ENCODE results near the gene SYNE2. TPM values are rescaled to one million over a fixed set of nuclear protein-coding genes. Genes with fewer than 3 reads are reported as not detected.

The SYNE2 gene
- total and polyA plus RNA-seq, 2 donors (not counting 3 experiments of a cell fraction or from before 2014, with no cell fraction given): 16.0 to 53.7 TPM

DNA sequence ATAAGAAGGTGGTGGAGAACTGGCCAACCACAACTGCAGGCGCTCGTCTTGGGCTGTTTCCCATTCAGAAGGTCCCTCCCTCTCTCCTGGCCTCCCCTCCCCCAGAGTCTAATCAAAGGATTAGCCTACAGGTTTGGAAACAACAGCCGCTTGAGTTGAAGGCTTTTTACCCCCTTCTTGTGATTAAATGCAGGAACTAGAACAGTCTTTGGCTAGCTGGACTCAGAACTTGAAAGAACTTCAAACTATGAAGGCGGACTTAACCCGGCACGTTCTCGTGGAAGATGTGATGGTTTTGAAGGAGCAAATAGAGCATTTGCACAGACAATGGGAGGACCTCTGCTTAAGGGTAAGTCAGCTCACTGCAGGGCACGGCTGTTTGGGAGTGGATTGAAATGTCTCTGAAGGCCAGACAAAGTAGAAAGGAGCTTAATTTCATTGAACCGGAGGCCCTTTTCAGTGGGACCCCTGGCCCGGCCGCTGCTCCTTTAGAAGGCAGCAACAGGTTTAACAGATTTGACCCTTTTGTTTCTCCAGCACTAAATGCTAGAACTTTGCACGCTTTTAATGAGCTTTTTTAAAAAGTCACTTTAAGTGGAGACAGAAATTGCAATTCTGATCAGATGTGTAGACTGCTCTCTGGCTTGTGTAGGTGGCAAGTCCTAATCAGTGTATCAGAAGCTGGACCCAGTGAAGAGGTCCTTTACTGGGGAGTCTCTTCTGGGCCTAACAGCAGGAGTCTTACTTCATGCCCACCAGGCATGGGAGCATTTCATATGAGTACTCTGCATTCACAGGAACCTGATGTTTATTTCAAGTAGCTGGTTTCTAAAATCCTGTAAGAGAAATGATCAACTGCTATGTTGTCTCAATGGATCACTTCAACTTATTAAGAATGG lies 333.7 kb downstream of the SYNE2 start:
- CTCF ChIA-PET: interaction anchor here (1.2 to 2.0 kb wide), 4 partner anchors 10 to 117 kb away, joined by 4 to 7 read pairs (median 6); no protein-coding TSS in a partner anchor

DNA sequence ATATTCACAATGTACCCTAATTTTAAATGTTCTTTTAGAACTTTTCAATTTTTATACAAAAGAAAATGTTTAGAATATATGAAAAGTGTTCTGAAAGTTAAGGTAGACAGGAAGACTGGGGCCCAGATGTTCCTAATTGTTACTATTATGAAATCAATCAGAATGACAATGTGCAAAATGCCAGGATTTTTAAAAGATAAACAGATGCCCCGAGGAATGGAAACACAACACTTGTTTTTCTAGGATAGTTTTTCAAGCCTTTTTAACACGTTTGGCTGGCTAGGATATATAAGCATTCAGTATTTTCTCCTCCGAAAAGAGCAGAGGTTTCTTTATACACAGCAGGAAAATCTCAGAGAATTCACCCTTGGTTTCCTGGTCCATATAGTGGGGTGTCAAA lies 334.5 kb downstream of the SYNE2 start:
- Histone ChIP-seq H3K27me3 (ENCODE audit: control insufficient read depth in 2 of 2, insufficient read depth in 2 of 2, low read length in 2 of 2) (no peaks in the 10 kb centered on the region), H3K36me3 (ENCODE audit: control insufficient read depth in 2 of 2, extremely low read depth in 1 of 2, insufficient read depth in 2 of 2, low read length in 2 of 2) (peaks cover 0 to 3% of the 10 kb centered on the region in 2 experiments), H3K9ac (replicated peaks; ENCODE audit: extremely low read depth, insufficient read depth, low read length) (no peak overlapping the region), H3K9me3 (replicated peaks; ENCODE audit: control insufficient read depth, insufficient read depth, low read length) (no peaks in the 10 kb centered on the region), H3K79me2 (ENCODE audit: control insufficient read depth, insufficient read depth, low read length) (no peaks in the 10 kb centered on the region), H3K4me3 (replicated peaks in 1 of 3; ENCODE audit: insufficient read depth in 1 of 3, low read depth in 1 of 3, low read length in 3 of 3) (no peak overlapping the region), H4K20me1 (replicated peaks; ENCODE audit: control insufficient read depth, extremely low read depth, insufficient read depth, low read length) (no peaks in the 10 kb centered on the region), H3K4me2 (ENCODE audit: insufficient read depth, low read length) (no peak overlapping the region), H2AFZ (ENCODE audit: low read depth, low read length) (no peak overlapping the region), H3K9me1 (replicated peaks; ENCODE audit: control insufficient read depth, extremely low read depth, insufficient read depth, low read length) (no peaks in the 10 kb centered on the region), H3K4me1 (ENCODE audit: control insufficient read depth, extremely low read depth, insufficient read depth, low read length) (no peaks in the 10 kb centered on the region), H3K27ac (ENCODE audit: insufficient read depth, low read depth, low read length) (no peak overlapping the region)
- BruUV-seq (replicated peaks): no TSS peak
- DNase-seq (ENCODE audit: low read depth, low spot score): no peak
- intact Hi-C loops (cut with micrococcal nuclease) (no loop called here), dilution Hi-C loops (cut with MboI; ENCODE audit: extremely low pct_ligation_motif_present, low sequenced_read_pairs) (no loop called here)
- FAIRE-seq: no peak
- TF ChIP-seq GATA2 (IDR thresholded peaks at IDR 0.05; ENCODE audit: insufficient read depth, insufficient read length, low read depth, low read length) (no peak), EZH2 (IDR thresholded peaks at IDR 0.05; ENCODE audit: borderline replicate concordance, low read depth, low read length, severe bottlenecking) (no peak), FOS (IDR thresholded peaks at IDR 0.05; ENCODE audit: borderline replicate concordance, insufficient read depth, low read length) (no peak), MYC (IDR thresholded peaks at IDR 0.05; ENCODE audit: low read depth, low read length) (no peak), POLR2A (IDR thresholded peaks at IDR 0.05; ENCODE audit: low read depth, low read length) (no peak), POLR2AphosphoS5 (IDR thresholded peaks at IDR 0.05; ENCODE audit: insufficient read depth, low read depth, low read length) (no peak), JUN (IDR thresholded peaks at IDR 0.05; ENCODE audit: borderline replicate concordance, insufficient read depth, insufficient read length, low read depth) (no peak)
- TF ChIP-seq, protein P1, sequence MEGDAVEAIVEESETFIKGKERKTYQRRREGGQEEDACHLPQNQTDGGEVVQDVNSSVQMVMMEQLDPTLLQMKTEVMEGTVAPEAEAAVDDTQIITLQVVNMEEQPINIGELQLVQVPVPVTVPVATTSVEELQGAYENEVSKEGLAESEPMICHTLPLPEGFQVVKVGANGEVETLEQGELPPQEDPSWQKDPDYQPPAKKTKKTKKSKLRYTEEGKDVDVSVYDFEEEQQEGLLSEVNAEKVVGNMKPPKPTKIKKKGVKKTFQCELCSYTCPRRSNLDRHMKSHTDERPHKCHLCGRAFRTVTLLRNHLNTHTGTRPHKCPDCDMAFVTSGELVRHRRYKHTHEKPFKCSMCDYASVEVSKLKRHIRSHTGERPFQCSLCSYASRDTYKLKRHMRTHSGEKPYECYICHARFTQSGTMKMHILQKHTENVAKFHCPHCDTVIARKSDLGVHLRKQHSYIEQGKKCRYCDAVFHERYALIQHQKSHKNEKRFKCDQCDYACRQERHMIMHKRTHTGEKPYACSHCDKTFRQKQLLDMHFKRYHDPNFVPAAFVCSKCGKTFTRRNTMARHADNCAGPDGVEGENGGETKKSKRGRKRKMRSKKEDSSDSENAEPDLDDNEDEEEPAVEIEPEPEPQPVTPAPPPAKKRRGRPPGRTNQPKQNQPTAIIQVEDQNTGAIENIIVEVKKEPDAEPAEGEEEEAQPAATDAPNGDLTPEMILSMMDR (IDR thresholded peaks at IDR 0.05; ENCODE audit: extremely low read depth in 1 of 2, insufficient read depth in 1 of 2, low read depth in 1 of 2, low read length in 2 of 2): no peak
- TF ChIP-seq, protein P2, sequence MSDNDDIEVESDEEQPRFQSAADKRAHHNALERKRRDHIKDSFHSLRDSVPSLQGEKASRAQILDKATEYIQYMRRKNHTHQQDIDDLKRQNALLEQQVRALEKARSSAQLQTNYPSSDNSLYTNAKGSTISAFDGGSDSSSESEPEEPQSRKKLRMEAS (IDR thresholded peaks at IDR 0.05; ENCODE audit: insufficient read depth, insufficient read length): no peak
- ChIA-PET CTCF (interaction anchor here (1.5 to 1.8 kb wide), 2 partner anchors 9 to 116 kb away, joined by 4 to 5 read pairs; no protein-coding TSS in a partner anchor), POLR2A (no interaction called here)

More for the DNA sequence above, 333.7 kb downstream of the SYNE2 start:
- dilution Hi-C loops (cut with MboI; ENCODE audit: extremely low pct_ligation_motif_present, low sequenced_read_pairs) (no loop called here), intact Hi-C loops (cut with micrococcal nuclease) (no loop called here)
- Histone ChIP-seq H4K20me1 (replicated peaks; ENCODE audit: control insufficient read depth, extremely low read depth, insufficient read depth, low read length) (no peaks in the 10 kb centered on the region), H3K9me1 (replicated peaks; ENCODE audit: control insufficient read depth, extremely low read depth, insufficient read depth, low read length) (no peaks in the 10 kb centered on the region), H2AFZ (ENCODE audit: low read depth, low read length) (no peak overlapping the region), H3K79me2 (ENCODE audit: control insufficient read depth, insufficient read depth, low read length) (no peaks in the 10 kb centered on the region), H3K27ac (ENCODE audit: insufficient read depth, low read depth, low read length) (no peak overlapping the region), H3K4me3 (replicated peaks in 1 of 3; ENCODE audit: insufficient read depth in 1 of 3, low read depth in 1 of 3, low read length in 3 of 3) (no peak overlapping the region), H3K4me1 (ENCODE audit: control insufficient read depth, extremely low read depth, insufficient read depth, low read length) (no peaks in the 10 kb centered on the region), H3K27me3 (ENCODE audit: control insufficient read depth in 2 of 2, insufficient read depth in 2 of 2, low read length in 2 of 2) (no peaks in the 10 kb centered on the region), H3K9ac (replicated peaks; ENCODE audit: extremely low read depth, insufficient read depth, low read length) (no peak overlapping the region), H3K4me2 (ENCODE audit: insufficient read depth, low read length) (no peak overlapping the region), H3K36me3 (ENCODE audit: control insufficient read depth in 2 of 2, extremely low read depth in 1 of 2, insufficient read depth in 2 of 2, low read length in 2 of 2) (peaks cover 0 to 3% of the 10 kb centered on the region in 2 experiments), H3K9me3 (replicated peaks; ENCODE audit: control insufficient read depth, insufficient read depth, low read length) (no peaks in the 10 kb centered on the region)
- no peak for TF ChIP-seq EZH2 (IDR thresholded peaks at IDR 0.05; ENCODE audit: borderline replicate concordance, low read depth, low read length, severe bottlenecking)
- TF ChIP-seq, protein P2 (IDR thresholded peaks at IDR 0.05; ENCODE audit: insufficient read depth, insufficient read length): no peak
- no peak for DNase-seq (ENCODE audit: low read depth, low spot score)
- POLR2A ChIA-PET: no interaction called here
- no peak for FAIRE-seq
- no TSS peak for BruUV-seq (replicated peaks)

Data from endothelial cell of umbilical vein (primary cell).